Chondrocyte (in vitro differentiated cells): ENCODE data around the gene ALG6. TPM values are rescaled to one million over a fixed set of nuclear protein-coding genes. Genes with fewer than 3 reads are reported as not detected.
"Not testable (repeated sequence)": the region's sequence is repeated elsewhere in the genome, so short reads cannot be mapped to it uniquely, and the experiment has no call there.

ENCODE experiments used
- DNase-seq: peaks from one replicate; pipeline ENCODE4 v3.0.0; 2021; ENCODE audit warnings: mixed read lengths, low spot score
- H3K27ac Mint-ChIP-seq: one replicate; pipeline ENCODE4 v1.8.0; 2021; ENCODE audit warnings: mild to moderate bottlenecking, moderate library complexity, mixed read lengths; ENCODE audit not compliant: unreplicated experiment
- H3K27me3 Mint-ChIP-seq: 2 replicates; pipeline ENCODE4 v1.8.0; 2021; ENCODE audit warnings: low read depth, mixed read lengths
- H3K36me3 Mint-ChIP-seq: 2 replicates; pipeline ENCODE4 v1.8.0; 2021; ENCODE audit warnings: low read depth, mixed read lengths
- H3K4me1 Mint-ChIP-seq: 2 replicates; pipeline ENCODE4 v1.8.0; 2021; ENCODE audit warnings: low read depth, mild to moderate bottlenecking, mixed read lengths
- H3K4me3 Mint-ChIP-seq: one replicate; pipeline ENCODE4 v1.8.0; 2021; ENCODE audit warnings: mild to moderate bottlenecking, moderate library complexity, mixed read lengths; ENCODE audit not compliant: unreplicated experiment
- H3K9me3 Mint-ChIP-seq: 2 replicates; pipeline ENCODE4 v1.8.0; 2021; ENCODE audit warnings: low read depth, mixed read lengths
- total RNA-seq: library from RNA; stranded (reverse); gene quantifications from 3 replicates; pipeline ENCODE4 v1.2.1, GENCODE V29; 2021
- TF ChIP-seq, protein P1 (sequence below): fragments of 200-600 bp; sonication (generic); IDR thresholded peaks from 2 replicates; pipeline ENCODE4 v1.5.0; 2021; ENCODE audit warnings: antibody characterized with exemption, mild to moderate bottlenecking, moderate library complexity

Gene ALG6
- total RNA-seq, 1 donor from 2014 or later = 8.5 TPM

DNA sequence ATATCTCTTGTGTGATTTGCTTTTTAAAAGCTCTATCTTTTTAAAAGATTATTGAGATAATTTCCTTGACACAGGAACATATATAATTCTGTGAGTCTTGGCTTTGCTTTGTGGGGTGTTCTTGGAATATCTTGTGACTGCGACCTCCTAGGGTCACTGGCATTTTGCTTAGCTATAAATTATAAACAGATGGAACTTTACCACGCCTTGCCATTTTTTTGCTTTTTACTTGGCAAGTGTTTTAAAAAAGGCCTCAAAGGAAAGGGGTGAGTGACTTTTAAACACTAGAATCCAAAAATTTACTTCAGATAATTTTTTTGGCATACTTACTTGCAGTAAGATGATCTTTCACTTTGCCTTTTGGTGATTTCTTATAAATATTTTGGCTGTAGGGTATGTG is 43.6 kb downstream of the ALG6 start:
- no peaks in the 10 kb centered on the region for H3K27me3 Mint-ChIP-seq
- no peak for DNase-seq
- peak overlapping the region; percentile 12 for H3K27ac Mint-ChIP-seq
- H3K4me3 Mint-ChIP-seq = no peak overlapping the region
- H3K9me3 Mint-ChIP-seq = no peaks in the 10 kb centered on the region
- H3K4me1 Mint-ChIP-seq = peaks cover 22% of the 10 kb centered on the region
- TF ChIP-seq, protein P1, sequence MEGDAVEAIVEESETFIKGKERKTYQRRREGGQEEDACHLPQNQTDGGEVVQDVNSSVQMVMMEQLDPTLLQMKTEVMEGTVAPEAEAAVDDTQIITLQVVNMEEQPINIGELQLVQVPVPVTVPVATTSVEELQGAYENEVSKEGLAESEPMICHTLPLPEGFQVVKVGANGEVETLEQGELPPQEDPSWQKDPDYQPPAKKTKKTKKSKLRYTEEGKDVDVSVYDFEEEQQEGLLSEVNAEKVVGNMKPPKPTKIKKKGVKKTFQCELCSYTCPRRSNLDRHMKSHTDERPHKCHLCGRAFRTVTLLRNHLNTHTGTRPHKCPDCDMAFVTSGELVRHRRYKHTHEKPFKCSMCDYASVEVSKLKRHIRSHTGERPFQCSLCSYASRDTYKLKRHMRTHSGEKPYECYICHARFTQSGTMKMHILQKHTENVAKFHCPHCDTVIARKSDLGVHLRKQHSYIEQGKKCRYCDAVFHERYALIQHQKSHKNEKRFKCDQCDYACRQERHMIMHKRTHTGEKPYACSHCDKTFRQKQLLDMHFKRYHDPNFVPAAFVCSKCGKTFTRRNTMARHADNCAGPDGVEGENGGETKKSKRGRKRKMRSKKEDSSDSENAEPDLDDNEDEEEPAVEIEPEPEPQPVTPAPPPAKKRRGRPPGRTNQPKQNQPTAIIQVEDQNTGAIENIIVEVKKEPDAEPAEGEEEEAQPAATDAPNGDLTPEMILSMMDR = no peak
- no peaks in the 10 kb centered on the region for H3K36me3 Mint-ChIP-seq

- Mint-ChIP-seq H3K4me1 (peaks cover 17% of the 10 kb centered on the region), H3K4me3 (no peak overlapping the region), H3K27me3 (no peaks in the 10 kb centered on the region), H3K9me3 (no peaks in the 10 kb centered on the region), H3K27ac (no peak overlapping the region), H3K36me3 (no peaks in the 10 kb centered on the region)
- no peak for DNase-seq
- TF ChIP-seq, protein P1 = no peak
Observed at GRCh38 chr1:63413394-63413793, 46.0 kb downstream of the ALG6 start.

DNA sequence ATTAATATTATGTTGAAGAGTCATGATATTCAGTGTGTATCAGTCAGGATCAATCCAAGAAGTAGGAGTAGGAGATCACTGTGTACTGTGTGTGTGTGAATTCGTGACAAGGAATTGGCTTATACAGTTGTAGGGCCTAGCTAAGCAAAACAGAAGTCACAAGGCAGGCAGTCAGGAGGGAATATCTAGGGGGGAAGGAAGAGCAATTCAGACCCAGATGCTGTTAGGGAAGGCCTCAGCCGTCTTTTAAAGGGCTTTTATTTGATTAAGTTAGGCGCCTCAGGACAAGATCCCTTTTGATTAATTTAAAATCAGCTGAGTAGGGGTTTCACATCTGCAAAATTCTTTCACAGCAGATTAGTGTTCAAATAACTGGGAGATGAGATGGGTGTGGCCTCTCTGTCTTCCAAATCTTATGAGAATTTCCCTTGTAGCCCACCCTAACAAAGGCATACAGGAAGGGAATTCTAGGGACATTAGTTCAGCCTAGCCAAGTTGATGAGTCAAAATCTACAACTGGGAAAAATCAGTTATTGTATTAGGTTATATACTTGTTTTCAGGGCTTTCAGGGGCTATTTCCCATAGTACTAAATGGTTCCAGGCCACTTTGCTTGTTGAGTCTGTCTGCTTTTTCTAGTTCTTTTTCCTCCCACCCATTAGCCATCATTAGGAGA is 47.4 kb downstream of the ALG6 start:
- Mint-ChIP-seq H3K9me3 (no peaks in the 10 kb centered on the region), H3K36me3 (peaks cover 2% of the 10 kb centered on the region), H3K4me1 (peaks cover 14% of the 10 kb centered on the region), H3K4me3 (no peak overlapping the region), H3K27ac (no peak overlapping the region), H3K27me3 (no peaks in the 10 kb centered on the region)
- DNase-seq = no peak
- TF ChIP-seq, protein P1 = no peak

GRCh38 chr1:63418101-63418500 is 50.7 kb downstream of the ALG6 start:
- Mint-ChIP-seq H3K27ac (peak overlapping the region; percentile 27), H3K9me3 (no peaks in the 10 kb centered on the region), H3K36me3 (peaks cover 4% of the 10 kb centered on the region), H3K4me3 (no peak overlapping the region), H3K4me1 (peaks cover 3% of the 10 kb centered on the region), H3K27me3 (no peaks in the 10 kb centered on the region)
- no peak for DNase-seq
- TF ChIP-seq, protein P1 = no peak

DNA sequence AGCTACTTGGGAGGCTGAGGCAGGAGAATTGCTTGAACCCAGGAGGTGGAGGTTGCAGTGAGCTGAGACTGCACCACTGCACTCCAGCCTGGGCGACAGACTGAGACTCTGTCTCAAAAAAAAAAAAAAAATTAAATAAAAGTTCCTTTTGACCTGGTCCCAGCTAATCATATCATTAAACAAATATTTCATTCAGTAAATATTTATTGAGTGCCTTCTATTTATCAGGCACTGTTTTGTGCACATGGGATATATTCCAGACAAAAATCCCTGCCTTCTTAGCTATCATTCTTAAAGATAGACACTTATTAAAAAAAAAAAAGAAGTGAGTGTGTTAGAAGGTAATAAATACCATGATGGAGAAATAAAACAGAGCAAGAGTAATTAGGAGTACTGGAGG is 53.3 kb downstream of the ALG6 start:
- not testable (repeated sequence) for H3K9me3 Mint-ChIP-seq, H3K4me3 Mint-ChIP-seq, H3K4me1 Mint-ChIP-seq, H3K36me3 Mint-ChIP-seq, H3K27me3 Mint-ChIP-seq, H3K27ac Mint-ChIP-seq, DNase-seq

DNA sequence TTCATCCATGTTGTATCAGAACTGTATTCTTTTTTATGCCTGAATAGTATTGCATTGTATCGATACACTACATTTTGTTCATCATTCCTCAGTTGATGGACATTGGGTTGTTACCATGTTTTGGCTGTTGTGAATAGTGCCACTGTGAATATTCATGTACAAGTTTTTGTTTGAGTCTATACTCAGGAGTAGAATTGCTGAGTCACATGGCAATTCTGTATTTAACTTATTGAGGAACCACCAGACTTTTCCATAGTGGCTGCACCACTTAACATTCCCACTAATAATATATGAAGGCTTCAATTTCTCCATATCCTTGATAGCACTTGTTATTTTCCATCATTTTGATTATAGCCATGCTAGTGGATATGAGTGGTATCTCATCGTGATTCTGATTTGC is 56.2 kb downstream of the ALG6 start:
- Mint-ChIP-seq H3K27ac (no peak overlapping the region), H3K9me3 (no peaks in the 10 kb centered on the region), H3K4me3 (no peak overlapping the region), H3K36me3 (peaks cover 4% of the 10 kb centered on the region), H3K4me1 (no peaks in the 10 kb centered on the region), H3K27me3 (no peaks in the 10 kb centered on the region)
- DNase-seq = no peak
- TF ChIP-seq, protein P1 = no peak
